Liver (tissue), 9 donors: Measurements from ENCODE around the gene BCLAF1. TPM values are rescaled to one million over a fixed set of nuclear protein-coding genes. Genes with fewer than 3 reads are reported as not detected.
"Not testable (repeated sequence)": the region's sequence is repeated elsewhere in the genome, so short reads cannot be mapped to it uniquely, and the experiment has no call there.

Experiments used
- DNase-seq: peaks from one replicate; pipeline ENCODE4 v3.0.0-alpha.2; 2017; ENCODE audit warnings: low spot score
- H3K27ac ChIP-seq, 2 donors: one replicate each; pipeline ENCODE4 v1.7.0; 2013; ENCODE audit warnings: inconsistent platforms in 2 of 2, low read length in 2 of 2, control low read depth in 1 of 2, low read depth in 1 of 2, mild to moderate bottlenecking in 1 of 2
- H3K27me3 ChIP-seq, 4 donors: one replicate each; pipeline versions ENCODE4 v1.6.1 to v1.7.0; 2013; ENCODE audit warnings: low read length in 3 of 4, inconsistent platforms in 1 of 4, mild to moderate bottlenecking in 1 of 4, moderate library complexity in 1 of 4; ENCODE audit not compliant: control insufficient read depth in 4 of 4, insufficient read depth in 4 of 4
- H3K36me3 ChIP-seq, 4 donors: one replicate each; pipeline versions ENCODE4 v1.6.1 to v1.7.0; 2013; ENCODE audit warnings: low read length in 3 of 4, mild to moderate bottlenecking in 3 of 4, low read depth in 1 of 4, moderate library complexity in 1 of 4; ENCODE audit not compliant: control insufficient read depth in 4 of 4, insufficient read depth in 3 of 4
- H3K4me1 ChIP-seq, 4 donors: one replicate each; pipeline versions ENCODE4 v1.6.1 to v1.7.0; 2013; ENCODE audit warnings: low read length in 3 of 4, mild to moderate bottlenecking in 3 of 4, moderate library complexity in 1 of 4; ENCODE audit not compliant: control insufficient read depth in 4 of 4, insufficient read depth in 4 of 4
- H3K4me3 ChIP-seq, 3 donors: one replicate each; pipeline versions ENCODE4 v1.6.1 to v1.7.0; 2013; ENCODE audit warnings: low read length in 3 of 3, control low read depth in 1 of 3, low read depth in 1 of 3, mild to moderate bottlenecking in 1 of 3
- H3K9ac ChIP-seq, 2 donors: one replicate each; pipeline ENCODE4 v1.7.0; 2013; ENCODE audit warnings: low read length in 2 of 2, mild to moderate bottlenecking in 2 of 2, moderate library complexity in 2 of 2, control low read depth in 1 of 2, low read depth in 1 of 2
- H3K9me3 ChIP-seq, 4 donors: one replicate each; pipeline versions ENCODE4 v1.6.1 to v1.7.0; 2013; ENCODE audit warnings: low read length in 3 of 4; ENCODE audit not compliant: control insufficient read depth in 4 of 4
- ATF3 ChIP-seq: IDR thresholded peaks from 2 replicates; pipeline ENCODE4 v1.6.1; 2016; ENCODE audit warnings: antibody characterized with exemption
- CTCF ChIP-seq: fragments of 150-350 bp; IDR thresholded peaks from 2 replicates; pipeline ENCODE4 v1.5.1; 2017; ENCODE audit warnings: improper control_type of control experiment, low read depth, low read length; ENCODE audit not compliant: missing input control
- EGR1 ChIP-seq, 2 donors: IDR thresholded peaks; 2 replicates each; pipeline ENCODE4 v1.6.1; 2016 to 2018; ENCODE audit warnings: antibody characterized with exemption in 2 of 2, low read depth in 2 of 2
- FOXA1 ChIP-seq: IDR thresholded peaks from 2 replicates; pipeline ENCODE4 v1.6.1; 2016; ENCODE audit warnings: antibody characterized with exemption
- FOXA2 ChIP-seq: IDR thresholded peaks from 2 replicates; pipeline ENCODE4 v1.6.1; 2016; ENCODE audit warnings: antibody characterized with exemption
- GABPA ChIP-seq, 2 donors: IDR thresholded peaks in 1 of 2; conservative IDR thresholded peaks in 1 of 2; 2 replicates each; pipeline ENCODE4 v1.6.1; 2016; ENCODE audit warnings: antibody characterized with exemption in 2 of 2, mild to moderate bottlenecking in 1 of 2, moderate library complexity in 1 of 2
- HNF4G ChIP-seq: IDR thresholded peaks from 2 replicates; pipeline ENCODE4 v1.6.1; 2016; ENCODE audit warnings: antibody characterized with exemption
- JUND ChIP-seq, 2 donors: IDR thresholded peaks; 2 replicates each; pipeline ENCODE4 v1.6.1; 2016; ENCODE audit warnings: antibody characterized with exemption in 2 of 2
- MAX ChIP-seq: IDR thresholded peaks from 2 replicates; pipeline ENCODE4 v1.6.1; 2016; ENCODE audit warnings: antibody characterized with exemption
- RAD21 ChIP-seq, 2 donors: IDR thresholded peaks; 2 replicates each; pipeline ENCODE4 v1.6.1; 2016; ENCODE audit warnings: antibody characterized with exemption in 2 of 2, mild to moderate bottlenecking in 2 of 2
- REST ChIP-seq: IDR thresholded peaks from 2 replicates; pipeline ENCODE4 v1.6.1; 2016; ENCODE audit warnings: antibody characterized with exemption, mild to moderate bottlenecking
- RXRA ChIP-seq, 2 donors: IDR thresholded peaks; 2 replicates each; pipeline ENCODE4 v1.6.1; 2017 to 2018; ENCODE audit warnings: antibody characterized with exemption in 2 of 2, mild to moderate bottlenecking in 1 of 2
- SP1 ChIP-seq: IDR thresholded peaks from 2 replicates; pipeline ENCODE4 v1.6.1; 2018; ENCODE audit warnings: antibody characterized with exemption, mild to moderate bottlenecking
- TAF1 ChIP-seq: conservative IDR thresholded peaks from 2 replicates; pipeline ENCODE4 v1.6.1; 2016; ENCODE audit warnings: antibody characterized with exemption, mild to moderate bottlenecking
- YY1 ChIP-seq: IDR thresholded peaks from 2 replicates; pipeline ENCODE4 v1.6.1; 2016; ENCODE audit warnings: antibody characterized with exemption, mild to moderate bottlenecking
- ZBTB33 ChIP-seq: IDR thresholded peaks from 2 replicates; pipeline ENCODE4 v1.6.1; 2016; ENCODE audit warnings: antibody characterized with exemption
- WGBS: extraction: QIAGEN DNeasy Blood & Tissue Kit; methylation state at CpG from one replicate; pipeline ENCODE4 v1.1.7; 2013; 5-methylcytosine and 5-hydroxymethylcytosine counted together
- polyA plus RNA-seq, 2 donors: library from polyadenylated mRNA; stranded (reverse) in 1 of 2; unstranded in 1 of 2; fragments of 200-250 nt in 1 of 2; fragments of >200 nt in 1 of 2; fragmentation: Nextera tagmentation in 1 of 2; extraction: Ambion mirVana in 1 of 2; gene quantifications; one replicate each; pipeline versions ENCODE4 v1.2.1 to v1.2.3, GENCODE V29; 2013 to 2015
- total RNA-seq, 2 donors: library from RNA; depleted of rRNA; stranded (reverse); fragments of >200 nt; gene quantifications; one replicate each; pipeline ENCODE4 v1.2.3, GENCODE V29; 2014
- donor health status: healthy.
- donor health status: healthy.
- donor health status: healthy.
- donor health status: healthy.
- donor health status: healthy.

BCLAF1 gene
- total and polyA plus RNA-seq, 4 donors = 11.7 to 60.5 (median 38.0) TPM

- TF ChIP-seq ATF3 (no peak), HNF4G (no peak), TAF1 (no peak), REST (no peak)
These were observed 23.3 kb upstream of the BCLAF1 start (continued) for GRCh38 chr6:136312975-136313374.

- DNase-seq = no peak
- TF ChIP-seq RXRA (IDR thresholded peaks at IDR 0.05) (no peak), ATF3 (no peak), EGR1 (IDR thresholded peaks at IDR 0.05; ENCODE audit: low read depth in 2 of 2) (no peak), JUND (IDR thresholded peaks at IDR 0.05) (no peak), ZBTB33 (no peak)
- Histone ChIP-seq H3K9ac (no peak overlapping the region), H3K27ac (no peak overlapping the region), H3K9me3 (no peaks in the 10 kb centered on the region), H3K4me1 (no peaks in the 10 kb centered on the region), H3K27me3 (no peaks in the 10 kb centered on the region), H3K4me3 (no peak overlapping the region), H3K36me3 (no peaks in the 10 kb centered on the region)
- WGBS = 98% methylated on average over 1 of the region's 1 CpG
These were observed 20.2 kb upstream of the BCLAF1 start for GRCh38 chr6:136309729-136310311.

- H3K27ac ChIP-seq = no peak overlapping the region
- H3K9ac ChIP-seq = no peak overlapping the region
- H3K36me3 ChIP-seq = no peaks in the 10 kb centered on the region
- H3K9me3 ChIP-seq = no peaks in the 10 kb centered on the region
- H3K4me1 ChIP-seq = no peaks in the 10 kb centered on the region
- H3K27me3 ChIP-seq = no peaks in the 10 kb centered on the region
- no peak overlapping the region for H3K4me3 ChIP-seq
- no peak for DNase-seq
- TF ChIP-seq GABPA (IDR thresholded peaks at IDR 0.05 in 1 of 2, conservative IDR thresholded peaks at IDR 0.05 in 1 of 2) (no peak), MAX (no peak), HNF4G (no peak), YY1 (no peak), JUND (IDR thresholded peaks at IDR 0.05) (no peak), TAF1 (no peak), EGR1 (IDR thresholded peaks at IDR 0.05; ENCODE audit: low read depth in 2 of 2) (no peak), FOXA2 (no peak), RAD21 (IDR thresholded peaks at IDR 0.05) (no peak), FOXA1 (no peak), SP1 (no peak), CTCF (no peak)
- WGBS = 90% methylated on average over 3 of the region's 3 CpGs
These were observed 19.5 kb upstream of the BCLAF1 start for GRCh38 chr6:136309171-136309570.

GRCh38 chr6:136308469-136308868, 18.8 kb upstream of the BCLAF1 start:
- WGBS = 91% methylated on average over 1 of the region's 1 CpG
- not testable (repeated sequence) for H3K27ac ChIP-seq, H3K9me3 ChIP-seq, H3K4me3 ChIP-seq, DNase-seq, H3K4me1 ChIP-seq, H3K36me3 ChIP-seq, H3K27me3 ChIP-seq, H3K9ac ChIP-seq
